NCI-H2227 (cell line): Measurements from ENCODE around the gene SUMF2.
A peak's percentile ranks its signal among the peaks of the same experiment; 100 is the strongest.
"Not testable (repeated sequence)": the region's sequence is repeated elsewhere in the genome, so short reads cannot be mapped to it uniquely, and the experiment has no call there.

Experiments used
- DNase-seq: peaks from one replicate; lab custom pipeline; 2025; ENCODE audit not compliant: unreplicated experiment; lab: John Stamatoyannopoulos, UW

Gene SUMF2

DNA sequence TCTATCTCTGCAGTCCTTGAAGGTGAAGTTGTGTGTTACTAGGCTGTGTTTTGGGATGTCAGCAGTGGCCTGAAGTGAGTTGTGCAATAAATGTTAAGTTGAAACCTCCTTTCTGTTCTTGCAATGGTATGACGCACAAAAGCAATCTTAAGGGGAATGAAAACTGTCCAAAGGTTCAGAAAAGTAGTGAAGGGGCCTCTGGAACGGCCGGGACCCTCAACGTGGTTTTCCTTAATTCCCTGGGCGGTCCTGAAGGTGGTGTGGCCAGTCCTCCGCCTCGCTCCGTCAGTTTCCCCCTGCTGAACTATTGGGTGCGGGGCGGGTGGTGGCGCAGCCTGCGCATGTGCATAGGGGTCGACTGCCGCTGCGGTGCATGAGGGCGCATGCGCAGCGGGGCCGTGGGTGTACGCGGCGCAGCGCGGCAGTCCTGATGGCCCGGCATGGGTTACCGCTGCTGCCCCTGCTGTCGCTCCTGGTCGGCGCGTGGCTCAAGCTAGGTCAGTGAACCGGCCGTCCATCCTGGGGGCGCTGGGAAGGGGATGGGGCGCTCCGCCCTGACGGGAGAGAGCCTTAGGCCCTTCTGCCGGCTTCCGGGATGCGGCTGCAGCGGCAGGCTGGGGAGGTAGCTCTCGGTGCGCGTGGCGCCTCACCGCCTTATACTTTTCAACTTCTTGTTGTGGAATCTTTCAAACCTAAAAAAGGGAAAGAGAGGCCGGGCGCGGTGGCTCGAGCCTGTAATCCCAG is at the start of gene SUMF2:
SUMF2 (plus strand) TSS at position 405 of the 744 bp plus-strand sequence; CDS start at position 431, 26 bp downstream.
- DNase-seq = peak; percentile 87

DNA sequence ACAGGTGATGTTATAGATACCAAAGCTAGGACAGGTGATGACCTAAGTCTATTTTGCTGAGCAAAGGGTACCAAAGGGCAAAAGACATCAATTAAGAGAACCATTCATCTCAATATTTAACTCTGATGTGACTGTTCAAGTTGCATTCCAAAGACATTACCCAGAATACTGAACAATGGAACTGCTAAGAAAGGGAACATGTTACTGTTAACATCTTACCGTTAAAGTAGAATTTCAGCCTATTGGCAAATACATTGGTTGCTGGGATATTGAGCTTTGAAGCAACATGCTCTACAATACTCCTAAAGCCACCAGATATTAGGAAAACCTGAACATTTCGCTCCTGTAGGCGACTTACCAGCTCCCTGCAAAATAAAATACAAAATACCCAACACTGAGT is 47.1 kb upstream of the SUMF2 start:
- not testable (repeated sequence) for DNase-seq

DNA sequence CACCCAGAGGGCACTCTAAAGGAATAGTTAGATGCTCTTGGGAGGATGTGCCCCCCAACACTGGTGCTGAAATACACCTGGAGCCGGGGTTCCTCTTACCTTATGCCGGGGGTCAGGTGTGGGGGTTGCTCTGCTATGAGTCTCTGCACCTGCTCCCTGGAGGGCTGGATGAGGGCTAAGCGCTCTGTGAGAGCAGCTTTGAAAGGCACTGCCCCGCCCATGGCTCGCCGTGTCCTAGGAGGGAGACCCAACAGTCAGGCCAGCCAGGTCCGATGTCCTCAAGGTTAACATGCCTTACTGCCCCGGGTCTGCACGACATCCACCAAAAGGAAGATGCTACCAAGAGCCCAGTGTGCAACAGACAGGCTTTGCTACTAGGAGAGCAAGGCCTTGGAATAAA is 44.6 kb upstream of the SUMF2 start:
- DNase-seq = no peak

DNA sequence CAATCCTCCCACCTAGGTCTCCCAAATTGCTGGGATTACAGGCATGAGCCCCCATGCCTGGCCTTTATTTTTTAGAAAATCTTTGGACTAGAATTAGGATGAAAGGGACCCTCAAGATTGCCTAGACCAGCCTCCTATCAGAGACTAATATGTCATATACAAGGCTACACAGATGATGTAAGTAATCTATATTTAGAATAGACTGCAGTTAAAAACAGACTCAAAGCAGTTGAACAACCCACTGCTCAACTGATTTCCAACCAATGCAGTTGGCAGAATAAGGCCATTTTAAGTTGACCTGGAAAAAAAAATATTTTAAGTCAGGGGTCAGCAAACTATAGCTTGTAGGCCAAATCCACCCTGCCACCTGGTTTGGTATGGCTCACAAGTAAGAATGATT is 40.6 kb upstream of the SUMF2 start:
- DNase-seq = no peak

DNA sequence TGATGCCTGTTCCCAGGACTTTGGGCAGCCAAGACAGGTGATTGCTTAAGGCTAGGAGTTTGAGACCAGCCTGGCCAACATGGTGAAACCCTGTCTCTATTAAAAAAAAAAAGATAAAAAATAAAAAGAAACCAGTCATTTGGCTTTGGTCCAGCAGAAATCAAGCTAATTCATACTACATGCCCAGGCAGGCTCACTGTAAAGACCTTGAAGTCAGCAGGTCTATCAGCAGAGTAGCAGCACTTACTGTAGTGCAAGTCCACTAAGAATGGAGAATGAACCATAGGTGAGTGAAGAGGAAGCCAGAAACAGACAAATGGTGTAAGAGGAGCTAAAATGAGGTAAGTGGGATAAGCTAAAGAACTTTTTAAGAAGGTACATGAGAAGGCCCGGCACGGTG is 37.5 kb upstream of the SUMF2 start:
- no peak for DNase-seq

DNA sequence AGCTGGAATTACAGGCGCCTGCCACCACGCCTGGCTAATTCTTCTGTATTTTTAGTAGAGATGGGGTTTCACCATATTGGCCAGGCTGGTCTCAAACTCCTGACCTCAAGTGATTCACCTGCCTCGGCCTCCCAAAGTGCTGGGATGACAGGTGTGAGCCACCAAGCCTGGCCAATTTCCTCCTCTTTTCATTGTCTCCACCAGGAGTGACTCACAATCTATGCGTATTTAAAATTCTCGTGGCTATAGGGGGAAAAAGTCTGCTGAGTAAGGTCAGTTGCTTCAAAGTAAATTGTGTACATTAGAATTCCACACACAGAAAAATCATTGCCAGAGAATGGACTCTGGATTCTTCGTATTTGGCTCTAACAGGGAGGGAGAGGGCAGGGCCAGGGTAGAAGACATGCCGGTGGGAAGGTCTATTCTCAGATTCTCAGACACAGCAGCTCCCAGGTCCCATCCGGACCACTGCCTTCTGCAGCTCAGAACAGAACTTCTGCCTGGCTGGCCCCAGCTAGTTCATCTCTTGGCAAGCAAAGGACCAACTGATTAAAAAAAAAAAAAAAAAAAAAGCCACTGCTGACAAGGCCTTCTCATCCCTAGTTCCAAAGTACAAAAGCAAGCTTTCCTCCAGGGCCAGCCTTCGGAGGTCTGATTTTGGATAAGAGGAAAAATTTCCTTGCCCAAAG is 35.0 kb upstream of the SUMF2 start:
- no peak for DNase-seq

DNA sequence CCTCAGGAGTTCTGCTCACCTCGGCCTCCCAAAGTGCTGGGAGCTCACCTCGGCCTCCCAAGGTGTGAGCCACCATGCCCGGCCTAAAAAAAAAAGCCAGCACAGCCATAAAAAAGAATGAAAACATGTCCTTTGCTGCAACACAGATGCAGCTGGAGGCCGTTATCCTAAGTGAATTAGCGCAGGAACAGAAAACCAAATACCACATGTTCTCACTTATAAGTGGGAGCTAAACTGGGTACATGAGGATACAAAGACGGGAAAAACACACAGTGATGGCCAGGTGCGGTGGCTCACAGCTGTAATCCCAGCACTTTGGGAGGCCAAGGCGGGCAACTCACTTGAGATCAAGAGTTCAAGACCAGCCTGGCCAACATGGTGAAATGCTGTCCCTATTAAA is 33.7 kb upstream of the SUMF2 start:
- DNase-seq = no peak

DNA sequence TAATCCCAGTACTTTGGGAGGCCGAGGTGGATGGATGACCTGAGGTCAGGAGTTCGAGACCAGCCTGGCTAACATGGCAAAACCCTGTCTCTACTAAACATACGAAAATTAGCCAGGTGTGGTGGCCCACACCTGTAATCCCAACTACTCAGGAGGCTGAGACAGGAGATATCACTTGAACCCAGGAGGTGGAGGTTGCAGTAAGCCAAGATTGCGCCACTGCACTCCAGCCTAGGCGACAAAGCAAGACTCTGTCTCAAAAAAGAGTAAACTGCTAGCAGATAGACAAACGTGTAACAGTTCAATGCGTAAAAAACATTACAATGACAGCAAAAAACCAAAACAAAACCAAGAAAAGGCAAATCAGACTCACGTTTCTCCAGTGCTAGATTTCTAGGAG is 32.5 kb upstream of the SUMF2 start:
- not testable (repeated sequence) for DNase-seq

DNA sequence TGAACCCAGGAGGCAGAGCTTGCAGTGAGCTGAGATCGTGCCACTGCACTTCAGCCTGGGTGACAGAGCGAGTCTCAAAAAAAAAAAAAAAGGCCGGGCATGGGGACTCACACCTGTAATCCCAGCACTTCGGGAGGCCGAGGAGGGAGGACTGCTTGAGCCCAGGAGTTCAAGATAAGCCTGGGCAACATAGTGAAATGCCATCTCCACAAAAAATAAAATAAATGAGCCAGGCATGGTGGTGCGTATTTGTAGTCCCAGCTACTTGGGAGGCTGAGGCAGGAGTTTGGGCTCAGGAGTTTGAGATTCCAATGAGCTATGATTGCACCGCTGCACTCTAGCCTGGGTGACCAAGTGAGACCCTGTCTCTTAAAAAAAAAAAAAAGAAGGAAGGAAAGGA is 31.5 kb upstream of the SUMF2 start:
- DNase-seq = not testable (repeated sequence)

DNA sequence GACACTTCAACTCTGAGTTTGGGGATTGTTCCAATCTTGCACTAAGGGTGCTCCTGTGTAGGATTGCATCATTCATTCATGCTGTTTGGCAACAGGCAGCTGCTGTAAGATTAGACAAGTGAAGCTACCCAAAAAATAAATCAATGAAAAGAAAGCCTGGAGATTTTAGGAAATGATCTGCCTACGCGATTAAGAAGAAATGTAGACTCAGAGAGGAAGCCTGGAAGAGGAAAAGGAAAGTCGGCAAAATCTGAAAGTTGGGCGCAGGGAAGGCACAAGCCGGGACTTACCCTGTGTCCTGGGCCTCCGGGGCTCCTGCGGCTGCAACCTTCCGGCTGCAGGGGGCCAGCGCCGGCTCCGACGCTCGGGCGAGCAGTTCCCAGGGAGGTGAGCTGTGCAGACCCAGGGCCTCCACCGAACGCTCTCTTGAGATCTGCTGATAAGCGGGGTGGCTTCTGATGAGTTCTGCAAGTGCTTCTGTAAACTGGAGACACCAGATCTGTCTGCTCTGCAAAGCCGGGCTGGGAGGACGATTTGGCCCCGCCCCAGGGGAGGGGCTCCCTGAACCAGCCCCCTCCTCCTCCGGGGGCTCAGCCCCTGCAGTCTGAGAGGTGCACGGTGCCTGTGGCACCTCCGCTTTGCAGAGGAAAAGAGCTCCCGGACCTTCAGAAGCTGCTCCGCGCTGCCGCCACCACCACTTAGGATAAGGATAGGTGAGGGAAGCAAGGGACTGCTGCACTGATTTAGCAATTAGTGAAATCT is 30.2 kb upstream of the SUMF2 start:
- peak; percentile 88 for DNase-seq

DNA sequence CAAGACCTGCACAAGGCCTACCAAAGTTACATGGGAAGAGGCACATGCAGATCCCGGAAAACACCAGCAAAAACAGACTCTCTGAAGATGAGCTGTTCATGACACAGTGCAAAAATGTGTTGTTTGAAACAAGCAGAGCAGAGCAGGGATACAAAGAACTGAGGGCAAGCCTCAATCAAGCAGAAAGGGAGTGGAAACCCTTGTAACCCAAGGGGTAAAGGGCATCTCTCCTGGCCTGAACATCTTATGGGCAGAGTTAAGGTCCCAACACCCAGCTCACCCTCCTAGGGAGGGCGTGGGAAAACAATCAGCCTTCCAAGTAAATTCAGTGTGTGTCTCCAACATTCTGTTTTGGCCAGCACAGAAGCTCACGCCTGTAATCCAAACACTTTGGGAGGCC is 23.4 kb upstream of the SUMF2 start:
- no peak for DNase-seq

DNA sequence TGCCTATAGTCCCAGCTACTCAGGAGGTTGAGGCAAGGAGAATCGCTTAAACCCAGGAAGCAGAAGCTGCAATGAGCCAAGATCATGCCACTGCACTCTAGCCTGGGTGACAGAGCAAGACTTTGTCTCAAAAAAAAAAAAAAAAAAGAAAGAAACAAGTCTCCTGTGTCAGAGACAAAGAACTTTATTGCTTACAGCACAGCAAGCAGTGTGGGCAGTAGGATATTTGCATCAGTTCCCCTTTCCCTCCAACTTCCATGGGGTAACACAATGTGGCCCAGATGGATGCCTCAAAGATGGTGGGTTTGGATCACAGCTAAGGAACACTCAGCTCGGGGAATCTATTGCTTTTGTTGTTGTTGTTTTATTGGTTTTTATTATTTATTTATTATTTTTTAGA is 18.3 kb upstream of the SUMF2 start:
- DNase-seq = not testable (repeated sequence)

DNA sequence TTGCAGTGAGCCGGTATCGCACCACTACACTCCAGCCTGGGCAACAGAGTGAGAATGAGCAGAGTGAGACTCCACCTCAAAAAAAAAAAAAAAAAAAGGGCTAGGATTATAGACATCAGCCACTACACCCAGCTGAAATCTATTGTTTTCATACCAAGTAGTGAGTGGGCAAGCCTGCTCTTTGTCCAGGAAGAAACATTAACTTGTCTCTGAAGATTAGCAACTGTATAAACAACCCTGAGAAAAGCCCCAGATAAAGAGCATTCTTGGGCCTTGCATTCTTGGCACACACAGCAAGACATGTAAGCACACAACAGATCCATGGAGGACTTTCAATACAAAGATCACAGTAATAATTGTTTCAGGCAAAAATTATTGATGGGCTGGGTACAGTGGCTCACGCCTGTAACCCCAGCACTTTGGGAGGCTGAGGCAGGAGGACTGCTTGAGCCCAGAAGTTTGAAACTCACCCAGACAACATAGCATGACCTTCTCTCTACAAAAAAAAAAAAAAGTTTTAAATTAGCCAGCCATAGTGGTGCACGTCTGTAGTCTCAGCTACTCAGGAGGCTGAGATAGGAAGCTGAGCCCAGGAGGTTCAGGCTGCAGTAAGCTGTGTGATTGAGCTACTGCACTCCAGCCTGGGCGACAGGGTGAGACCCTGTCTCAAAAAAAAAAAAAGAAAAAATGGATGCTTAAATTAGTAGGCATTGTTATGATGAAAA is 17.2 kb upstream of the SUMF2 start:
- DNase-seq = no peak

DNA sequence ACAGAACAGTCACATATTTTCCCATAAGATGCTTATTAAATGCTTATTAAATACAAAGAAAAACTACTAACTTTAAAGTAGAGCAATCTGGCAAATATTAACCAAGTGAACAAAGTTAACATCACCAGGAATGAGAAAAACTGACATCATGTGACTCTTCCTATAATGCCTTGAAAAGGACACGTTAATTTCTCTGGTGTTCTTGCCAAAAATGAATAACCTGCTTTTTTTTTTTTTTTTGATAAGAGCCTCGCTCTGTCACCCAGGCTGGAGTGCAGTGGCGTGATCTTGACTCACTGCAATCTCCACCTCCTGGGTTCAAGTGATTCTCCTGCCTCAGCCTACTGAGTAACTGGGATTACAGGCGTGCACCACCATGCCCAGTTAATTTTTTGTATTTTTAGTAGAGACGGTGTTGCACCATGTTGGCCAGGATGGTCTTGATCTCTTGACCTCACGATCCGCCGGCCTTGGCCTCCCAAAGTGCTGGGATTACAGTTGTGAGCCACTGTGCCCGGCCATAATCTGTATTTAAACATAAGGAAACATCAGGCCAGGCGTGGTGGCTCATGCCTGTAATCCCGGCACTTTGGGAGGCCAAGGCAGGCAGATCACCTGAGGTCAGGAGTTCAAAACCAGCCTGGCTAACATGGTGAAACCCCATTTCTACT is 16.5 kb upstream of the SUMF2 start:
- DNase-seq = not testable (repeated sequence)

DNA sequence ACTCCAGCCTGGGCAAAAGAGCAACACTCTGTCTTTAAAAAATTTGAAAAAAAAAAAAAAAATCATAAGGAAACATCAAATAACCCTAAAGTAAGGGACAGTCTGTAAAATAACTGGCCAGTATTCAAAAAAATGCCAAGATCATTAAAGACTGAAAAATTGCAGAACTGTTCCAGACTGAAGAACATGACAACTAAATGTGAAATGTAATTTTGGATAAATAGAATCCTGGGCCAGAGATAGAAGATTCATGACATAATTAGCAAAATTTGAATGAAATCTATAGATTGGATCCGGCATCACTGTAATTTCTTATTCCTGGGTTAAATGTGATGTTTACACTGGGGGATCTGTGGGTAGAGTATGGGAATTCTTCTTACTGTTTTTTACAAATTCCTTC is 15.8 kb upstream of the SUMF2 start:
- DNase-seq = no peak

DNA sequence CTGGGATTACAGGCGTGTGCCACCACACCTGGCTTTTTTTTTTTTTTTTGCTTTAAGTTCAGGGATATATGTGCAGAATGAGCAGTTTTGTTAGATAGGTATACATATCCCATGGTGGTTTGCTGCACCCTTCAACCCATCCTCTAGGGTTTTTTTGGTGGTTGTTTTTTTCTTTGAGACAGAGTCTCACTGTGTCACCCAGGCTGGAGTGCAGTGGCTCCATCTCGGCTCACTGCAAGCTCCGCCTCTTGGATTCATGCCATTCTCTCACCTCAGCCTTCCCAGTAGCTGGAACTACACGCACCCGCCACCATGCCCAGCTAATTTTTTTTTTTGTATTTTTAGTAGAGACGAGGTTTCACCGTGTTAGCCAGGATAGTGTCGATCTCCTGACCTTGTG is 15.3 kb upstream of the SUMF2 start:
- DNase-seq = peak; percentile 32

DNA sequence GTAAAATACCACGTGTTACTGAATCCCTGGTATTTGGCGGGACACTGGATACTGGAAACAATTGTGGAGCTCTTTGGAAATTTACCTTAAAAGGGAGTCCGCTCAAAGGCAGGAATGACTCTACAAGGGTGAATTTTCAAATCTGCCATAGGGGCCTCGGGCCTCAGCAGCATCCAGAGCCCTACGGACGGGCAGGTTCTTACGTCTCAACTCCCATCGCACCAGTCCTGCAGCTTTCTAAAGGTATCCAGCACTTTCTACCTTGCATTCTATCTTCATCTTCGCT is 13.1 kb upstream of the SUMF2 start:
- no peak for DNase-seq

DNA sequence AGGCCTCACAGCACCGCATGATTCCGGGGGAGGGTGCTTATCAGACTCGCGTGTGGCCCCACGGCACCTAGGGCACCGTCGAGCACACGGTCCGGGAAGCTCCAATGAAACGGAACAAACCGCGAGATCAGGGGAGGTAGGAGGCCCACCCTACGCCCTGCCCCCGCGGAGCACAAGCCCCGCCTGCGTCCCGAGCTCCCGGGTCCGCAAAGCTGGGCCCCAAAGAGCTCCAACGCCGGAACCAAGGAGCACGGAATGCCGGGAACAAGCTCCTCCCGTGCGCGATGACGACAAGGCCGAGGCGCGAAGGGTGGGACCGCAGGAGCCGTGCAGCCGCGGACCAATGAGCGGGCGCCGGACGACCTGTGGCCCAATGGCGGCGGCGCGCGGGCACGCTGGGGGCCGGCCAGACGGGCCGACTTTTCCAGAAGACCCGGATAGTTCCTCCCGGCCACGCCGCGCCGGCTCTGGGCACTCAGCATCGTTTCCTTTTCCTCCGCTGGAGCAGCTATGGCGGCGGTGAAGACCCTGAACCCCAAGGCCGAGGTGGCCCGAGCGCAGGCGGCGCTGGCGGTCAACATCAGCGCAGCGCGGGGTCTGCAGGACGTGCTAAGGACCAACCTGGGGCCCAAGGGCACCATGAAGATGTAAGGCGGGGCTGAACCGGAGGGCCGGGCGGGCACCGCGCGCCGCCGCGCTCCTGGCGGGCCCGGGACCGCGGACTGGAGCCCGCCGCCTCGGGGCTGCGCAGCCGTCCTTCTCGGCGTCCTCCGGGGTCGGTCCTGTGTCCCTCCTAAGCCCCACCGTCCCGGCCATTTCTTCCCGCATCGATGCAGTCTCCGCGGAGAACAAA is 12.5 kb upstream of the SUMF2 start, which contains the start of the genes CCT6A and PSPH:
CCT6A (plus strand) TSS at position 427 of the 853 bp plus-strand sequence; CDS start at position 511, 84 bp downstream.
PSPH (minus strand) TSS at position 106 of the 853 bp plus-strand sequence. CDS start 30,232 bp downstream, outside the sequence.
- peak; percentile 98 for DNase-seq

DNA sequence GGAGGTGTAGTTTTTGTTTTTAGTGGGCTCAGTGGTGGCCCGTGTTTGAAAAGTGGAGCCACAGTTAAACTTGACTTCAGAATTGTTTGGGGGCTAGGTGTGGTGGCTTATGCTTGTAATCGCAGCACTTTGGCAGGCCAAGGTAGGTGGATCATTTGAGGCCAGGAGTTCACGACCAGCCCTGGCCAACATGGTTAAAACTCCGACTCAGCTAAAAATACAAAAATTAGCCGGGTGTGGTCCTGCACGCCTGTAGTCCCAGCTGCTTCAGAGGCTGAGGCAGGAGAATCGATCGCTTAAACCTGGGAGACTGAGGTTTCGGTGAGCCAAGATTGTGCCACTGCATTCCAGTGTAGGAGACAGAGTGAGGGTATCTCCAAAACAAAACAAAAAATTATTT is 10.7 kb upstream of the SUMF2 start:
- no peak for DNase-seq

DNA sequence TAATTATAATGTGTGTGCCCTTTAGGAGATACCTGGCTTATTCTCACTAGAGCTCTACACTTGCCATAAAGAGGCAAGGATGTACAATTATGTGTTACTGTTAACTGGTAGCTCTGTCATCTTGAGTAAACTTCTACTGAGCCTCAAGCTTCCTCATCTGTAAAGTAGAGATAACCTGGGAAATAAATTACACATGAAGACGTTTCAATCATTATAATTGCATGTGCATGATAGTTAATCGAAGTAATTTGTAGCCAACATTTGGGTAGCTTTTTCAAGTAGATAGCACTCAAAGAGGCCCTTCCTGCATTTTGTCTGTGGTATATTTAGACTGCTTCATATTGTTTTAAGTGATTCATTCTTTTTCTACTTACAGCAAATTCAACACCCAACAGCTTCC is 10.1 kb upstream of the SUMF2 start:
- no peak for DNase-seq
